ENCODE measurements around the gene PARS2. TPM values are rescaled to one million over a fixed set of nuclear protein-coding genes. Genes with fewer than 3 reads are reported as not detected.

The PARS2 gene
- total RNA-seq, 1 experiment from 2014 or later, result 10.2 TPM

- Histone ChIP-seq H4K5ac (ENCODE audit: insufficient read length, low read depth, low read length) (no peak overlapping the region), H4K91ac (ENCODE audit: insufficient read length, low read depth, low read length) (no peak overlapping the region), H3K79me1 (ENCODE audit: insufficient read depth, low read depth, low read length, poor library complexity, severe bottlenecking) (no peaks in the 10 kb centered on the region), H3K27me3 (ENCODE audit: insufficient read depth, low read length) (no peaks in the 10 kb centered on the region), H2AFZ (ENCODE audit: low read length) (no peak overlapping the region), H3K4ac (ENCODE audit: low read depth, low read length) (no peak overlapping the region), H3K23ac (ENCODE audit: insufficient read length, low read depth, low read length) (no peak overlapping the region), H2BK15ac (ENCODE audit: low read depth, low read length) (no peak overlapping the region), H2BK120ac (ENCODE audit: low read depth, low read length, poor library complexity, severe bottlenecking) (no peak overlapping the region), H3K4me1 (ENCODE audit: insufficient read depth, low read length) (no peaks in the 10 kb centered on the region; the same call in 1 of the 2 replicates), H3K14ac (ENCODE audit: insufficient read depth, low read length) (0 out of 2 replicates have a peak overlapping the region, but pooled peaks have one; percentile 5), H4K20me1 (ENCODE audit: control insufficient read depth, insufficient read depth, insufficient read length) (no peaks in the 10 kb centered on the region), H3K9ac (ENCODE audit: extremely low read depth, insufficient read length, low read length) (no peak overlapping the region), H3T11ph (ENCODE audit: low read length) (no peak overlapping the region), H2BK12ac (ENCODE audit: insufficient read length, low read depth, low read length) (no peak overlapping the region), H3K4me2 (ENCODE audit: insufficient read depth, insufficient read length, low read length) (no peak overlapping the region), H2BK20ac (ENCODE audit: low read depth, low read length, poor library complexity, severe bottlenecking) (no peak overlapping the region), H3K79me2 (ENCODE audit: insufficient read depth, low read length) (no peaks in the 10 kb centered on the region), H4K8ac (replicated peaks; ENCODE audit: insufficient read length, low read depth, low read length) (no peak overlapping the region), H2AK5ac (ENCODE audit: insufficient read length, low read length) (no peak overlapping the region), H3K23me2 (ENCODE audit: insufficient read length, low read depth, low read length, poor library complexity, severe bottlenecking) (no peaks in the 10 kb centered on the region), H3K18ac (ENCODE audit: insufficient read length, low read depth, low read length) (no peak overlapping the region), H3K9me3 (ENCODE audit: control insufficient read depth, low read depth, low read length) (no peaks in the 10 kb centered on the region), H3K27ac (ENCODE audit: insufficient read length, low read depth, low read length) (no peak overlapping the region), H3K56ac (ENCODE audit: insufficient read length, low read depth, low read length) (no peak overlapping the region), H2BK5ac (ENCODE audit: insufficient read length, low read length) (no peak overlapping the region)
- no peaks in the 10 kb centered on the region for H3K36me3 Mint-ChIP-seq (ENCODE audit: insufficient read depth in 1 of 3, low read depth in 3 of 3)
- peaks cover 2 to 3% of the 10 kb centered on the region in 2 experiments; a peak in 2 of 5 replicates for H3K9me3 Mint-ChIP-seq
- TF ChIP-seq CTCF (conservative IDR thresholded peaks at IDR 0.05), result no peak
- no peak for DNase-seq
- peak overlapping the region in 1 of 2 experiments; percentile 5; a peak in 1 of 5 replicates for H3K4me3 Mint-ChIP-seq
- H3K27me3 Mint-ChIP-seq (ENCODE audit: low read depth), result peaks cover 19% of the 10 kb centered on the region
- peaks cover 24 to 26% of the 10 kb centered on the region in 2 experiments for H3K4me1 Mint-ChIP-seq
- WGBS (ENCODE audit: extremely low coverage, insufficient read length, low lambda C conversion rate), result no CpG with 5 or more reads among the region's 5 CpGs
- H3K27ac Mint-ChIP-seq, result peak overlapping the region in 1 of 3 experiments; percentile 64; a peak in 2 of 7 replicates
These were observed 24.1 kb upstream of the PARS2 start for GRCh38 chr1:54788459-54788858.
